GM21737 (cell line): ENCODE results near the gene PDE1C.

Experiments
- ATAC-seq: cut with Tn5 transposase; IDR thresholded peaks from one replicate; pipeline ENCODE4 v1.9.1; 2021; ENCODE audit warnings: mild to moderate bottlenecking, moderate library complexity; ENCODE audit not compliant: unreplicated experiment

Gene PDE1C

GRCh38 chr7:31903962-31904361, 166.2 kb downstream of the PDE1C start:
- no peak for ATAC-seq

GRCh38 chr7:31899356-31899927, 170.8 kb downstream of the PDE1C start:
- no peak for ATAC-seq

GRCh38 chr7:31896925-31897324, 173.3 kb downstream of the PDE1C start:
- no peak for ATAC-seq

GRCh38 chr7:31894308-31894707, 175.9 kb downstream of the PDE1C start:
- no peak for ATAC-seq

- ATAC-seq: no peak
Measured at GRCh38 chr7:31893365-31893764, 176.8 kb downstream of the PDE1C start.

- peak; percentile 90 for ATAC-seq
Measured at GRCh38 chr7:31892099-31892829, 177.9 kb downstream of the PDE1C start.

- ATAC-seq: no peak
Measured at GRCh38 chr7:31890766-31891165, 179.4 kb downstream of the PDE1C start.

- ATAC-seq: no peak
Measured at GRCh38 chr7:31890198-31890597, 180.0 kb downstream of the PDE1C start.

GRCh38 chr7:31887006-31887405, 183.2 kb downstream of the PDE1C start:
- no peak for ATAC-seq

GRCh38 chr7:31885171-31885570, 185.0 kb downstream of the PDE1C start:
- no peak for ATAC-seq

- no peak for ATAC-seq
Measured at GRCh38 chr7:31883761-31884164, 186.4 kb downstream of the PDE1C start.

GRCh38 chr7:31882187-31882586, 188.0 kb downstream of the PDE1C start:
- ATAC-seq: no peak

GRCh38 chr7:31878875-31879274, 191.3 kb downstream of the PDE1C start:
- no peak for ATAC-seq

GRCh38 chr7:31875424-31875823, 194.8 kb downstream of the PDE1C start:
- ATAC-seq: no peak

GRCh38 chr7:31874631-31875386, 195.4 kb downstream of the PDE1C start:
- ATAC-seq: no peak

GRCh38 chr7:31873816-31874597, 196.2 kb downstream of the PDE1C start:
- ATAC-seq: no peak

- ATAC-seq: no peak
Measured at GRCh38 chr7:31872545-31873370, 197.4 kb downstream of the PDE1C start.

- ATAC-seq: no peak
Measured at GRCh38 chr7:31864646-31865045, 205.6 kb downstream of the PDE1C start.

- no peak for ATAC-seq
Measured at GRCh38 chr7:31860925-31861324, 209.3 kb downstream of the PDE1C start.

- ATAC-seq: no peak
Measured at GRCh38 chr7:31858055-31858454, 212.2 kb downstream of the PDE1C start.
